Keratinocyte (primary cell): ENCODE data around the gene SOX5. TPM values are rescaled to one million over a fixed set of nuclear protein-coding genes. Genes with fewer than 3 reads are reported as not detected.

Experiments used
- DNase-seq: peaks from one replicate; pipeline ENCODE4 v3.0.0-alpha.2; 2011; ENCODE audit warnings: low read depth, missing footprints, low spot score
- FAIRE-seq: peaks from 2 replicates; lab custom pipeline; 2011; peaks lifted over from hg19 to GRCh38; lab: Jason Lieb, UNC
- H2AFZ ChIP-seq: 2 replicates; pipeline ENCODE4 v1.6.0; 2012; ENCODE audit warnings: low read length, control low read depth, inconsistent platforms; ENCODE audit not compliant: control insufficient read depth
- H3K27ac ChIP-seq: 2 replicates; pipeline ENCODE4 v1.5.1; 2011; ENCODE audit warnings: low read length; ENCODE audit not compliant: control insufficient read depth, insufficient read depth
- H3K27me3 ChIP-seq: 3 replicates; pipeline ENCODE4 v1.6.0; 2011; ENCODE audit warnings: low read length; ENCODE audit not compliant: control insufficient read depth, insufficient read depth; ENCODE audit errors: extremely low read depth
- H3K36me3 ChIP-seq, 2 experiments: 2 replicates in 1 of 2; 3 replicates in 1 of 2; pipeline ENCODE4 v1.5.1; 2011; ENCODE audit warnings: low read length in 2 of 2, mild to moderate bottlenecking in 1 of 2; ENCODE audit not compliant: control insufficient read depth in 2 of 2, insufficient read depth in 2 of 2; ENCODE audit errors: extremely low read depth in 1 of 2
- H3K4me1 ChIP-seq: 3 replicates; pipeline ENCODE4 v1.5.1; 2011; ENCODE audit warnings: low read length; ENCODE audit not compliant: control insufficient read depth, insufficient read depth; ENCODE audit errors: extremely low read depth
- H3K4me2 ChIP-seq: 3 replicates; pipeline ENCODE4 v1.6.0; 2011; ENCODE audit warnings: low read depth, low read length; ENCODE audit not compliant: control insufficient read depth, insufficient read depth; ENCODE audit errors: extremely low read depth
- H3K4me3 ChIP-seq, 3 experiments: fragments of 200-600 bp in 1 of 3; sonication (generic) in 1 of 3; 2 replicates in 2 of 3; 3 replicates in 1 of 3; pipeline ENCODE4 v1.5.1; 2011 to 2016; ENCODE audit warnings: low read length in 3 of 3, mild to moderate bottlenecking in 3 of 3, control low read depth in 2 of 3, inconsistent platforms in 1 of 3, low read depth in 1 of 3, mixed read lengths in 1 of 3, mixed run types in 1 of 3, moderate library complexity in 1 of 3; ENCODE audit not compliant: control insufficient read depth in 2 of 3, insufficient read depth in 2 of 3; ENCODE audit errors: extremely low read depth in 1 of 3
- H3K79me2 ChIP-seq: 2 replicates; pipeline ENCODE4 v1.6.0; 2012; ENCODE audit warnings: low read length; ENCODE audit not compliant: control insufficient read depth, insufficient read depth
- H3K9ac ChIP-seq: 3 replicates; pipeline ENCODE4 v1.6.0; 2011; ENCODE audit warnings: low read length; ENCODE audit not compliant: control insufficient read depth, insufficient read depth; ENCODE audit errors: extremely low read depth
- H3K9me1 ChIP-seq: 3 replicates; pipeline ENCODE4 v1.6.0; 2011; ENCODE audit warnings: low read length; ENCODE audit not compliant: control insufficient read depth, insufficient read depth; ENCODE audit errors: extremely low read depth
- H3K9me3 ChIP-seq: 2 replicates; pipeline ENCODE4 v1.5.1; 2012; ENCODE audit warnings: low read depth, low read length; ENCODE audit not compliant: control insufficient read depth
- H4K20me1 ChIP-seq: 3 replicates; pipeline ENCODE4 v1.6.0; 2011; ENCODE audit warnings: low read length; ENCODE audit not compliant: control insufficient read depth, insufficient read depth; ENCODE audit errors: extremely low read depth
- EZH2 ChIP-seq: IDR thresholded peaks from one replicate; pipeline ENCODE4 v1.6.1; 2012; ENCODE audit warnings: inconsistent platforms, mild to moderate bottlenecking, low read length, moderate library complexity
- dilution Hi-C: fragments of 300-500 bp; cut with MboI; formaldehyde crosslinking; loops from one replicate; pipeline ENCODE4 v1.7.0; 2020; ENCODE audit warnings: low sequenced_read_pairs; ENCODE audit not compliant: extremely low pct_ligation_motif_present
- polyA plus RNA-seq, 5 experiments: library from polyadenylated mRNA; depleted of rRNA in 3 of 5; stranded (reverse) in 3 of 5; stranded (forward) in 1 of 5; unstranded in 1 of 5; fragments of >200 nt; gene quantifications; 1 replicate in 1 of 5; 2 replicates in 3 of 5; 3 replicates in 1 of 5; pipeline versions ENCODE4 v1.2.1 to v1.2.3, GENCODE V29; 2011 to 2012; ENCODE audit warnings: missing spikeins in 2 of 5, low read depth in 1 of 5, low replicate concordance in 1 of 5
- TF ChIP-seq, protein P1 (sequence below), 3 experiments: IDR thresholded peaks in 1 of 3; conservative IDR thresholded peaks in 1 of 3; optimal IDR thresholded peaks in 1 of 3; 2 replicates in 2 of 3; 3 replicates in 1 of 3; pipeline versions ENCODE3 to v1.5.1; 2011; ENCODE audit warnings: low read length in 3 of 3, mild to moderate bottlenecking in 3 of 3, moderate library complexity in 2 of 3, control low read depth in 1 of 3, inconsistent platforms in 1 of 3; ENCODE audit not compliant: insufficient read depth in 2 of 3; ENCODE audit errors: extremely low read depth in 1 of 3

The SOX5 gene
- polyA plus RNA-seq, 1 donor (not counting 4 experiments of a cell fraction or from before 2014, with no cell fraction given) = not detected

- no peaks in the 10 kb centered on the region for H3K36me3 ChIP-seq
- H3K9me1 ChIP-seq = no peaks in the 10 kb centered on the region
- H3K79me2 ChIP-seq = no peaks in the 10 kb centered on the region
- TF ChIP-seq, protein P1, sequence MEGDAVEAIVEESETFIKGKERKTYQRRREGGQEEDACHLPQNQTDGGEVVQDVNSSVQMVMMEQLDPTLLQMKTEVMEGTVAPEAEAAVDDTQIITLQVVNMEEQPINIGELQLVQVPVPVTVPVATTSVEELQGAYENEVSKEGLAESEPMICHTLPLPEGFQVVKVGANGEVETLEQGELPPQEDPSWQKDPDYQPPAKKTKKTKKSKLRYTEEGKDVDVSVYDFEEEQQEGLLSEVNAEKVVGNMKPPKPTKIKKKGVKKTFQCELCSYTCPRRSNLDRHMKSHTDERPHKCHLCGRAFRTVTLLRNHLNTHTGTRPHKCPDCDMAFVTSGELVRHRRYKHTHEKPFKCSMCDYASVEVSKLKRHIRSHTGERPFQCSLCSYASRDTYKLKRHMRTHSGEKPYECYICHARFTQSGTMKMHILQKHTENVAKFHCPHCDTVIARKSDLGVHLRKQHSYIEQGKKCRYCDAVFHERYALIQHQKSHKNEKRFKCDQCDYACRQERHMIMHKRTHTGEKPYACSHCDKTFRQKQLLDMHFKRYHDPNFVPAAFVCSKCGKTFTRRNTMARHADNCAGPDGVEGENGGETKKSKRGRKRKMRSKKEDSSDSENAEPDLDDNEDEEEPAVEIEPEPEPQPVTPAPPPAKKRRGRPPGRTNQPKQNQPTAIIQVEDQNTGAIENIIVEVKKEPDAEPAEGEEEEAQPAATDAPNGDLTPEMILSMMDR (optimal IDR thresholded peaks at IDR 0.05 in 1 of 3, IDR thresholded peaks at IDR 0.05 in 1 of 3, conservative IDR thresholded peaks at IDR 0.05 in 1 of 3; ENCODE audit: extremely low read depth in 1 of 3, insufficient read depth in 2 of 3, low read length in 3 of 3) = no peak
- no peak for TF ChIP-seq EZH2
- no peaks in the 10 kb centered on the region for H3K4me1 ChIP-seq
- no peak for DNase-seq
- no peak overlapping the region for H3K9ac ChIP-seq
- H3K27me3 ChIP-seq = no peaks in the 10 kb centered on the region
- H3K4me3 ChIP-seq = no peak overlapping the region
- H2AFZ ChIP-seq = no peak overlapping the region
- FAIRE-seq = no peak
- H3K9me3 ChIP-seq = no peaks in the 10 kb centered on the region
- dilution Hi-C loops = no loop called here
- H3K27ac ChIP-seq = no peak overlapping the region
- no peak overlapping the region for H3K4me2 ChIP-seq
- H4K20me1 ChIP-seq = no peaks in the 10 kb centered on the region
Observed at GRCh38 chr12:23708185-23708837, 241.2 kb downstream of the SOX5 start.

- Histone ChIP-seq H3K9me1 (no peaks in the 10 kb centered on the region), H3K27ac (no peak overlapping the region), H2AFZ (no peak overlapping the region), H3K4me3 (no peak overlapping the region), H3K9me3 (no peaks in the 10 kb centered on the region), H4K20me1 (no peaks in the 10 kb centered on the region), H3K4me1 (no peaks in the 10 kb centered on the region), H3K79me2 (no peaks in the 10 kb centered on the region), H3K27me3 (no peaks in the 10 kb centered on the region), H3K9ac (no peak overlapping the region), H3K36me3 (no peaks in the 10 kb centered on the region), H3K4me2 (no peak overlapping the region)
- FAIRE-seq = no peak
- no peak for DNase-seq
- TF ChIP-seq EZH2 = no peak
- TF ChIP-seq, protein P1 (optimal IDR thresholded peaks at IDR 0.05 in 1 of 3, IDR thresholded peaks at IDR 0.05 in 1 of 3, conservative IDR thresholded peaks at IDR 0.05 in 1 of 3; ENCODE audit: extremely low read depth in 1 of 3, insufficient read depth in 2 of 3, low read length in 3 of 3) = no peak
- dilution Hi-C loops = no loop called here
Observed at GRCh38 chr12:23707270-23707669, 242.2 kb downstream of the SOX5 start.
